Activated CD4-positive, CD25-positive, alpha-beta regulatory T cell treated with anti-CD3 and anti-CD28 coated beads, Interleukin-2, amount 50 U/mL, for 24 hours (primary cell): ENCODE data around the gene ELANE.
A peak's percentile ranks its signal among the peaks of the same experiment; 100 is the strongest.
"Not testable (repeated sequence)": the region's sequence is repeated elsewhere in the genome, so short reads cannot be mapped to it uniquely, and the experiment has no call there.

ENCODE experiments used
- ATAC-seq, 2 donors: fragments of 150-1000 bp; cut with Tn5 transposase; one replicate each; pipeline ENCODE4 v1.10.0; 2021; ENCODE audit warnings: mild to moderate bottlenecking in 1 of 2, moderate library complexity in 1 of 2

The ELANE gene

DNA sequence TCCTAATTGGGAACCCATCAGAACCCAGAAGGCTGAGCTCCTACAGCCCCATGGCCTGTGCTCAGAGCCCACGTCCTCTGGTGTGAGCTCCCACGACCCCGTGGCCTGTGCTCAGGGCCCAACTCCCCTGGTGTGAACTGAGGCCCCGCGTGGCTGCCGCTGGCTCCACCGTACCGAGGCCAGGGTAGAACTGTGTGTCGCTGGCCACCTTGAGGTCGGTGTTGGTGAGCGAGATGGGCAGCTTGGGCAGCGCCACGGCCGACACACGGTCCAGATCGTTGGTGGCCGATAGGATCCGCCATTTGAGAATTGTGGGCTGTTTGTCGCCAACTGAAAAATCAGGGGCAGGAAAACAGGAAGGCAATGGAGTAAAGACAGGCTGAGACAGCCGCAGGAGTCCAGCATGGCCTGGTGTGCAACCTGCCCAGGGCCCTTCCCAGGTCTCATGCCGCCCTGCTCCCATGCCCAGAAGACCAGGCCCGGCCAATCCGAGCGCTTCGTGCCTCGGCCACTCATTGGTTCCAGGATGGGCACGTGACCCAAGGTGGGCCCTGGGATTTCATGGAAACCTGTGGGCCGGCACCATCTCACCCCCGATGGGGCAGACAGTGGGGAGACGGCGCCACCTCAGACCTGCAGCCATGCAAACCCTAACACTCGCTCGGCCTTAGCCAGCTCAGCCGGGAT, 29.4 kb downstream of the ELANE start:
- no peak for ATAC-seq

DNA sequence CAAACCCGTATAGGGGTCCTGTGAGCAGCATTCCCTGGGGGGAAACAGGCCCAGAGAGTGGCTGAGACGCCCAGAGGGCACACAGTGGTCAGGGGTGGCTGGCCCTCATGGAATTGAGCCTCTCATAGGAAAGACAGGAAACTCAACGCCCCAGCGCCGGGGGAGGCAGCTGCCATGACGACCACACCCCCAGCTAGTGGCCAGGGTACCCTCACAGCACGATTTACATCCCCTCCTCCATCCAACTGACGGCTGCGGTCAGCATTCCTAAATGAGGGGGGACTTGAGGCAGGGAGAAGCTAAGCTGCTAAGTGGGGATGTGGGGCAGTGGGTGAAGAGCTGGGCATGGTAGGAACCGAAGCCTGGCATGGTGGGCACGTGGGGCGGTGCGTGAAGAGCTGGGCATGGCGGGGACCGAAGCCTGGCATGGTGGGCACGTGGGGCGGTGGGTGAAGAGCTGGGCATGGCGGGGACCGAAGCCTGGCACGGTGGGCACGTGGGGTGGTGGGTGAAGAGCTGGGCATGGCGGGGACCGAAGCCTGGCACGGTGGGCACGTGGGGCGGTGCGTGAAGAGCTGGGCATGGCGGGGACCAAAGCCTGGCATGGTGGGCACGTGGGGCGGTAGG, 30.9 kb downstream of the ELANE start:
- ATAC-seq = no peak

GRCh38 chr19:883661-884211, 31.6 kb downstream of the ELANE start:
- no peak for ATAC-seq

DNA sequence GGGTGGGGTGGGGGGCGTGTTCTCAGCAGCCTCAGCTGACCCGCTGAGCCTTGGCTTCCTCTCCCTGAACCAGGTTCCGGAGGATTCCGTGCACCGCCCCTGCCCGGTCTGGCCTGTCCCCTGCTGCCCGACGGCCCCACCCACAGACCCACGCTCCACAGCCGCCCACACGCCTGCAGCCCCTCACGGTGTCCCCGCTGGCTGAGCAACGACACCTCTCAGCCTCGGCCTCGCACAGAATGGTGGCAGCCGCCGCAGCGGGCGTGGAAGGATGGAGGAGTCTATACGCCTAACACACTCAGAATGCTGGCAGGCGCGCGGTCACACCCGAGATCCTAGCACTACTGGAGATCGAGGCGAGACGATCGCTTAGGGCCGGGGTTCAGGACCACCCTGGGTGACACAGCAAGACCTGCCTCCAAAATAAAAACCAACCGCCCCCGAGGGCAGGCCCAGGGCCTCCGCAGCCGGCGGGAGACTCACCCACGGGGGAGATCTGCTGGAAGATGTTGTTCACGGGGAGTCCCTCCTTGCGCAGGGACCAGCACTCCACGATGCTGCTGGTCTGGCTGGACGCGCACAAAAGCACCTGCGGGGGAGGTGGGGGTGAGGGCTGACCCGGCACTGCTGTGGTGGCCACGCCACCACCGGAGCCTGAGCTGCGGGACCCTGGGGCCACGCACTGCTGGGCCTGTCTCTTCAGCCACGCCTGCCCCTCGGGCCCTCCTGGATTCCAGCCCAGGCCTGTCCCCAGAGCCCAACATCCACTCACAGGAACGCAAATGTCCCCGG, 32.5 kb downstream of the ELANE start:
- ATAC-seq = no peak

DNA sequence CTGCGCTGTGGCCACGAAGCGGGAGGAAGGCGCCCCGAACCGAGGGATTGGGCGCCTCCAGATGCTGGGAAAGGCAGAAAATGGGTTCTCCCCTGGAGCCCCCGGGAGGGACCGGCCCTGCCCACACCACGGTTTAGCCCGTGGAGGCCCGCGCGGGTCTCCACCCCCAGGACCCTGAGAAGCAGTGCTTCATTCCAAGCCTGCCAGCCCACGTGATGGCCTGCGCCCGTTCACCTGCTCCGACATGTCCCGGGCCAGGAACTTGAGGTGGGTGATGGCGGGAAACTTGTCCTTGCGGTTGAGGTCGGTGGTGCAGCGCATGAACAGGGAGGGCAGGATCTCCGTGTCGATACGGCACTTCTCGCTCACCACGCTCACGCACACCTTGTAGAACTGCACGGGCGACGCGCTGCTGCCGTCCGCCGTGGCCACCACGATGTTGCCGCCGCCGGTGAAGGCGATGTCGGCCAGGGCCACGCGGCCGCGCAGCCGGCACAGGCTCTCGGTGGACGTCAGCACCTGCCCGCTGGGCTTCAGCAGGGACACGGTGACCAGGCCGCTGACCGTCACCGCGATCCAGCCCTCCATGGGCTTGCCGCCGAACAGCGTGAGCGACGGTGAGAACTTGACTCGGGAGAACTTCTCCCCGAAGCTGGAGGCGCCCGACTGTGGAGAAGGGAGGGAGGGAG, 33.6 kb downstream of the ELANE start:
- no peak for ATAC-seq

DNA sequence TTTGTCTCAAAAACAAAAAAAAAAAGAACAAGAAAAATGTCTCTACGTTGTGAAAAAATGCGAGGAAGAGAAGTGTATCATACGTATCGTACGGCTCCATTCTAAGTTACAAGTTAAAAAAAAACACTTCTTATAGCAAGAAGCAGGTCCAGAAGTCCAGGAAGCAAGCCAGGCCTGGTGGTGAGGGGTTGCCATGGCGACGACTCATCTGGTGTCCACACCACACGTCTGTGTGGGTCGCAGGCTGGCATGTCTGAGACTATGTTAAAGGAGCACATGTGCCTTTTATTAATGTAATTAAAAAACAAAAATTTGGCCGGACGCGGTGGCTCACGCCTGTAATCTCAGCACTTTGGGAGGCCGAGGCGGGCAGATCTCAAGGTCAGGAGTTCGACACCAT, 35.0 kb downstream of the ELANE start:
- no peak for ATAC-seq

GRCh38 chr19:887599-887998, 35.5 kb downstream of the ELANE start:
- no peak for ATAC-seq

DNA sequence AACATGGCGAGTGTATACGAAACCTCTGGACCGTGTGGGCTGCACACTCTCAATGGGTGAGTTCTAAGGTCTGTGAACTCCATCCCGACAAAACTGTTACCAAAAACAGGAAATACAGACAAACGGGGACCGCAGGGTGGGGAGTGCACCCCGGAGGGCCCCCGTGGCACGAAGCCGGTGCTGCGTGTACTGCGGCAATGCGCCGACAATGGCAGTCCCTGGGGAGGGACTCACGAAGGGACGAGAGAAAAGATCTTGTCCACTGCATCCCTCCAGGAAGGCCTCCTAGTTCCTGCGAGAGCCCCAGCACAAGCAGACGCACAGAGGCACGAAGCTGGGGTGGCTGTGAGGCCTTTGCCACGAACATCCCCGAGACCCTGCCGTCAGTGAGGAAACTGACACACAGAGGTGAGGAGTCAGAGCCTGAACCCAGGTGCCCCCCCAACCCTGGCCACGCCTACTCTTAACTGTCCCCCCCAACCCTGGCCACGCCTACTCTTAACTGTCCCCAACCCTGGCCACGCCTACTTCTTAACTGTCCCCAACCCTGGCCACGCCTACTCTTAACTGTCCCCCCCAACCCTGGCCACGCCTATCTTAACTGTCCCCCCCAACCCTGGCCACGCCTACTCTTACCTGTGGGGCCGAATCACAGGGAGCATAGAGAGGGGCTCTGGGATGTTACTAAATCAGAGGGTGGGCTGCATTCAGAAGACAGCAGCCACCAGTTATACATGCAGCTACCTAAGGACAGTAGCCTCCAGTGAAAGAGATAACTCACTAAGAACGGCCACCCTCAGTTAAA, 36.7 kb downstream of the ELANE start:
- ATAC-seq = peak; percentile 5 to 22

DNA sequence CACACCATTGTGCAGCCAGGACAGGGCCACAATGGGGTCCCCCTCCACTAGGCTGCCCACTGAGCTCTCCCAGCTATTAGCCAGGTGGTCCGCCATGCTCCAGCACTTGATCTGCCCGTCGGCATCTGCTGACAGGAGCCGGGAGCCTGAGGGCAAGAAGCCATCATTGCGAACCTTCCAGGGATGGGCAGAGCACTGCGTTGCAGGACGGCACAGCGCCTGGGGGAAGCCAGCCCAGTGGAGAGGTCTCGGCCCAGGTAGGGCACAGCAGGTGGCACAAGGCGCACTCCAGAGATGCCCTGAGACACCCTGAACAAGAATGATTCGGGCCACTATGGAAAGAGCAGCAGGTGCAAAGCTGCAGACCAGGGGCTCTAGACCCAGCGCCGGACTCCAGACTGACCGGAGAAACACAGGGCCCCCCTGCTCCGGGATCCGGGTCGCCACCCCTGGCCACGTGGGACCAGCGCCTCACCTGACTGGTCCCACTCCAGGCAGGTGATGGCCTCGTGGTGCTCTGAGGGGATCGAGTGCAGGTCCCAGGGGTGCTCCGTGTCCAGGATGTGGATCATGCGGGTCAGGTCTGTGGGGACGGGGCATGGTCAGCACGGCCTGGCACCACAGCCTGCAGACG, 37.7 kb downstream of the ELANE start:
- ATAC-seq = no peak

GRCh38 chr19:890831-891230, 38.7 kb downstream of the ELANE start:
- ATAC-seq = no peak

- not testable (repeated sequence) for ATAC-seq
Measured at GRCh38 chr19:891421-892200, 39.5 kb downstream of the ELANE start.

- no peak for ATAC-seq
Measured at GRCh38 chr19:892243-892893, 40.3 kb downstream of the ELANE start.

GRCh38 chr19:892894-893689, 41.0 kb downstream of the ELANE start, which contains the start of the genes MED16 and RNU6-9:
Gene MED16, minus strand, starts transcription at chr19:893187. Its CDS starts 2,056 bp downstream, at chr19:891131.
Gene RNU6-9, plus strand, starts transcription at chr19:893484.
- peak; percentile 92 for ATAC-seq

DNA sequence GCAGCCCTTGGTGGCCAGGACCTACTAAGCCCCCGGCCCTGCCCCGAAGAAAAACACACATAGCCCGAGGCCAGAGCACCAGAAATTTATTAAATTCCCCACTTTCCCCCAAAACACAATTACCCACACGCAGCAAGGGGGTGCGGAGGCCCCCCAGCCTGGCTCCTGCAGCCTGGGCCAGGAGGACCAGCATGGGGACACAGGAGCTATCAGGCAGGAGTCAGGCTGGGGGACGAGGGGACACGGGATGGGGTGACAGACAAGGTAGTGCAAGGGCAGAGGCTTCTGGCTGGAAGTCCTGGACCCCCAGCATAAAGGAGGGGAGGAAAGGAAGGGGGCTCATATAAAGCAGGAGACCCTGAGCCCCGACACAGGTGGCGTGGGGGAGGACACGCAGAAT, 44.3 kb downstream of the ELANE start:
- no peak for ATAC-seq

DNA sequence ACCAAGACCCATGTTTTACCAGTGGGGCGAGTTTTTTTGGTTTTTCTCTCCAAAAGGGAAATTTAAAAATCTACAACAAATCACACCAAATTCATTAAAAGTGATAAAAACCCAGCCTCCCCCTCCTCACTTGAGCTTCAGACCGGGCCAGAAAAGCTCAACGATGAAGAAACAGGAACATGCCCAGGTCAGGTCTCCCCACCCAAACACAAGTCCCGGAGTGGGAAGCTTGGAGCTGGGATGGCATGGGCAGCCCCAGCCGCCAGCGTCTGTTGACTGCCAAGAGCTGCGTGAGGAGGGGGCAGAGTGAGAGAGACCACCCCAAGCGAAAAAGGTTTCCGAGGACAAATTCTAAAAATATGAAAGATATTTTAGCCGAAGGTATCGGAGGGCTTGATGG, 44.9 kb downstream of the ELANE start:
- ATAC-seq = no peak

- ATAC-seq = no peak
Measured at GRCh38 chr19:897442-898039, 45.4 kb downstream of the ELANE start.

- no peak for ATAC-seq
Measured at GRCh38 chr19:898663-899062, 46.6 kb downstream of the ELANE start.

DNA sequence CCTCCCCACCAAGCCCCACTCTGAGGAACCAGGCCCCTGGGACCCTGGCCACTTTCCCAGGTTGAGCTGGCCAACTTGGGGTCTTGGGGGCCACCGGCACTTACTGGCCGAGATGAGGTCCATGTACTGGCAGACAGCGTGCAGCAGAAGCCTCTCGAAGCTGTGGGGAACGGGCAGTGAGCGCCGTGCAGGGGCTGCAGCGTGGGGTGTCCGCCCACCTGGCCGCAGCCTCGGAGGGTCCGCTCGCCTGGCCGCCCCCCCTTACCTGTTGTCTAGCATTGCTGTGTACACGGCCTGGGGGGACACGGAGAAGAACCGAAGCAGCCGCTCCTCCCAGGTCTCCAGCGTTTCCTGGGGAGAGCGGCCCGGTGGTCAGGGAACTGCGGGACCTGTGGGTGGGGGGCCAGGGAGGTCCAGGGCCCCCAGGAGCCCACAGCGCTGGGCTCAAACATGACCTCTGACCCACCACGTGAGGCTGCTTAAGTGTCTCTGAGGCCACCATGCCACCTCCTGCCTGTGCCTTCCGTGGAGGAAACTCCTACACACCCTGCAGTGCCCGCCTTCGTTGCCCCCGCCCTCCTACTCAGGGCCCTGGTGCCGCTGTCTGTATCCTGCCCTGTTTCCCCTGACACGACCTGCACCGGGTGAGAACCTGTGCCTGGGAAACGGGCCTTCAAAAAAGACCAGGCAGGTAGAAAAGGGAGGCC, 47.4 kb downstream of the ELANE start:
- no peak for ATAC-seq
